Endothelial cell of umbilical vein (primary cell): ENCODE data around the gene MRFAP1. TPM values are rescaled to one million over a fixed set of nuclear protein-coding genes. Genes with fewer than 3 reads are reported as not detected.

Source experiments
- BruUV-seq: library from RNA; stranded (reverse); fragments of 400-500 nt; replicated peaks from 2 replicates; lab custom pipeline; 2021; lab: Mats Ljungman, UMichigan
- CTCF ChIA-PET: fragments of 300-600, 350-600 bp; sonication (Branson Sonifier 250); formaldehyde crosslinking; loops from one replicate; lab custom pipeline; 2021; ENCODE audit warnings: antibody characterized with exemption, inconsistent platforms; lab: Charles Lee
- POLR2A ChIA-PET: fragments of 300-600, 350-600 bp; sonication (Branson Sonifier 250); formaldehyde crosslinking; loops from one replicate; lab custom pipeline; 2021; ENCODE audit warnings: antibody characterized with exemption, inconsistent platforms; lab: Charles Lee
- DNase-seq: peaks from one replicate; pipeline ENCODE4 v3.0.0-alpha.2; 2011; ENCODE audit warnings: low read depth, low spot score
- FAIRE-seq: peaks from 2 replicates; lab custom pipeline; 2011; peaks lifted over from hg19 to GRCh38; lab: Jason Lieb, UNC
- H2AFZ ChIP-seq: 2 replicates; pipeline ENCODE4 v1.6.0; 2012; ENCODE audit warnings: low read depth, low read length, control low read depth, inconsistent platforms
- H3K27ac ChIP-seq: 2 replicates; pipeline ENCODE4 v1.5.1; 2011; ENCODE audit warnings: low read depth, mild to moderate bottlenecking, control low read depth, low read length, moderate library complexity; ENCODE audit not compliant: insufficient read depth
- H3K27me3 ChIP-seq, 2 experiments: 2 replicates each; pipeline versions ENCODE4 v1.6.0 to v1.6.1; 2011; ENCODE audit warnings: low read length in 2 of 2, mixed read lengths in 1 of 2; ENCODE audit not compliant: control insufficient read depth in 2 of 2, insufficient read depth in 2 of 2
- H3K36me3 ChIP-seq, 2 experiments: 2 replicates in 1 of 2; 3 replicates in 1 of 2; pipeline ENCODE4 v1.5.1; 2011; ENCODE audit warnings: low read length in 2 of 2, mild to moderate bottlenecking in 1 of 2, moderate library complexity in 1 of 2; ENCODE audit not compliant: control insufficient read depth in 2 of 2, insufficient read depth in 2 of 2; ENCODE audit errors: extremely low read depth in 1 of 2
- H3K4me1 ChIP-seq: 3 replicates; pipeline ENCODE4 v1.5.1; 2011; ENCODE audit warnings: mild to moderate bottlenecking, low read length; ENCODE audit not compliant: control insufficient read depth, insufficient read depth; ENCODE audit errors: extremely low read depth
- H3K4me2 ChIP-seq: 2 replicates; pipeline ENCODE4 v1.6.1; 2011; ENCODE audit warnings: low read length, control low read depth, mixed read lengths; ENCODE audit not compliant: insufficient read depth
- H3K4me3 ChIP-seq, 3 experiments: fragments of 200-600 bp in 1 of 3; sonication (generic), shearing (Covaris generic) in 1 of 3; replicated peaks in 1 of 3; 2 replicates each; pipeline ENCODE4 v1.5.1; 2011 to 2016; ENCODE audit warnings: control low read depth in 3 of 3, low read length in 3 of 3, mild to moderate bottlenecking in 2 of 3, inconsistent platforms in 1 of 3, low read depth in 1 of 3, moderate library complexity in 1 of 3; ENCODE audit not compliant: insufficient read depth in 1 of 3
- H3K79me2 ChIP-seq: 2 replicates; pipeline ENCODE4 v1.6.0; 2012; ENCODE audit warnings: low read length, inconsistent platforms; ENCODE audit not compliant: control insufficient read depth, insufficient read depth
- H3K9ac ChIP-seq: replicated peaks from 2 replicates; pipeline ENCODE3; 2011; ENCODE audit warnings: low read length, control low read depth; ENCODE audit not compliant: insufficient read depth; ENCODE audit errors: extremely low read depth
- H3K9me1 ChIP-seq: replicated peaks from 3 replicates; pipeline ENCODE4 v1.6.0; 2011; ENCODE audit warnings: mild to moderate bottlenecking, low read length; ENCODE audit not compliant: control insufficient read depth, insufficient read depth; ENCODE audit errors: extremely low read depth
- H3K9me3 ChIP-seq: replicated peaks from 2 replicates; pipeline ENCODE4 v1.5.1; 2012; ENCODE audit warnings: low read length, inconsistent platforms; ENCODE audit not compliant: control insufficient read depth, insufficient read depth
- H4K20me1 ChIP-seq: replicated peaks from 2 replicates; pipeline ENCODE3; 2011; ENCODE audit warnings: mild to moderate bottlenecking, low read length; ENCODE audit not compliant: control insufficient read depth, insufficient read depth; ENCODE audit errors: extremely low read depth
- EZH2 ChIP-seq: IDR thresholded peaks from 2 replicates; pipeline ENCODE4 v1.6.1; 2012; ENCODE audit warnings: borderline replicate concordance, low read depth, mild to moderate bottlenecking, moderate library complexity, low read length, inconsistent platforms; ENCODE audit not compliant: severe bottlenecking
- FOS ChIP-seq: IDR thresholded peaks from 2 replicates; pipeline ENCODE4 v1.6.1; 2011; ENCODE audit warnings: mild to moderate bottlenecking, low read length, moderate library complexity, borderline replicate concordance; ENCODE audit not compliant: insufficient read depth
- GATA2 ChIP-seq: IDR thresholded peaks from 2 replicates; pipeline ENCODE4 v1.7.0; 2011; ENCODE audit warnings: low read depth, mild to moderate bottlenecking, moderate library complexity, mixed read lengths, low read length; ENCODE audit not compliant: insufficient read length, insufficient read depth
- JUN ChIP-seq: IDR thresholded peaks from 2 replicates; pipeline ENCODE4 v1.6.1; 2011; ENCODE audit warnings: borderline replicate concordance, low read depth; ENCODE audit not compliant: insufficient read length, insufficient read depth
- MAX ChIP-seq: IDR thresholded peaks from 2 replicates; pipeline ENCODE4 v1.6.1; 2011; ENCODE audit not compliant: insufficient read depth, insufficient read length
- MYC ChIP-seq: IDR thresholded peaks from one replicate; pipeline ENCODE4 v1.6.1; 2011; ENCODE audit warnings: mild to moderate bottlenecking, low read depth, low read length
- POLR2A ChIP-seq: IDR thresholded peaks from 2 replicates; pipeline ENCODE4 v1.6.1; 2012; ENCODE audit warnings: low read depth, mild to moderate bottlenecking, control low read depth, low read length
- POLR2AphosphoS5 ChIP-seq: IDR thresholded peaks from 2 replicates; pipeline ENCODE4 v1.6.1; 2012; ENCODE audit warnings: low read depth, mild to moderate bottlenecking, control low read depth, low read length, moderate library complexity; ENCODE audit not compliant: insufficient read depth
- dilution Hi-C: fragments of 300-500 bp; cut with MboI; formaldehyde crosslinking; loops from one replicate; pipeline ENCODE4 v1.15.0; 2019; ENCODE audit warnings: low sequenced_read_pairs; ENCODE audit not compliant: extremely low pct_ligation_motif_present
- intact Hi-C: fragments of 100-400 bp; cut with micrococcal nuclease; formaldehyde crosslinking; loops from one replicate; pipeline ENCODE4 v1.10.0; 2022
- polyA plus RNA-seq, 4 experiments: library from polyadenylated mRNA; depleted of rRNA in 3 of 4; stranded (reverse) in 3 of 4; unstranded in 1 of 4; fragments of >200 nt; gene quantifications; 2 replicates each; pipeline versions ENCODE4 v1.2.1 to v1.2.3, GENCODE V29; 2011 to 2012; ENCODE audit warnings: missing spikeins in 1 of 4
- total RNA-seq: library from RNA; stranded (reverse); gene quantifications from 2 replicates; pipeline ENCODE4 v1.2.3, GENCODE V29; 2021
- TF ChIP-seq, protein P1 (sequence below), 2 donors: IDR thresholded peaks; 1 replicate in 1 of 2; 2 replicates in 1 of 2; pipeline ENCODE4 v1.5.1; 2011; ENCODE audit warnings: low read length in 2 of 2, mild to moderate bottlenecking in 2 of 2, moderate library complexity in 2 of 2, control low read depth in 1 of 2, inconsistent platforms in 1 of 2, low read depth in 1 of 2; ENCODE audit not compliant: insufficient read depth in 1 of 2; ENCODE audit errors: extremely low read depth in 1 of 2

The MRFAP1 gene
- total and polyA plus RNA-seq, 2 donors (not counting 3 experiments of a cell fraction or from before 2014, with no cell fraction given) = 170 to 317 TPM

GRCh38 chr4:6618386-6619115 lies 21.9 kb upstream of the MRFAP1 start:
- Histone ChIP-seq H3K4me2 (no peak overlapping the region), H4K20me1 (no peaks in the 10 kb centered on the region), H3K9me3 (no peaks in the 10 kb centered on the region), H3K27me3 (no peaks in the 10 kb centered on the region), H3K27ac (no peak overlapping the region), H2AFZ (no peak overlapping the region), H3K36me3 (peaks cover 0 to 16% of the 10 kb centered on the region in 2 experiments), H3K4me1 (no peaks in the 10 kb centered on the region), H3K9ac (no peak overlapping the region), H3K79me2 (no peaks in the 10 kb centered on the region), H3K9me1 (no peaks in the 10 kb centered on the region), H3K4me3 (no peak overlapping the region)
- FAIRE-seq = no peak
- TF ChIP-seq MAX = no peak
- TF ChIP-seq JUN = no peak
- TF ChIP-seq EZH2 = no peak
- TF ChIP-seq GATA2 = no peak
- TF ChIP-seq MYC = no peak
- TF ChIP-seq, protein P1, sequence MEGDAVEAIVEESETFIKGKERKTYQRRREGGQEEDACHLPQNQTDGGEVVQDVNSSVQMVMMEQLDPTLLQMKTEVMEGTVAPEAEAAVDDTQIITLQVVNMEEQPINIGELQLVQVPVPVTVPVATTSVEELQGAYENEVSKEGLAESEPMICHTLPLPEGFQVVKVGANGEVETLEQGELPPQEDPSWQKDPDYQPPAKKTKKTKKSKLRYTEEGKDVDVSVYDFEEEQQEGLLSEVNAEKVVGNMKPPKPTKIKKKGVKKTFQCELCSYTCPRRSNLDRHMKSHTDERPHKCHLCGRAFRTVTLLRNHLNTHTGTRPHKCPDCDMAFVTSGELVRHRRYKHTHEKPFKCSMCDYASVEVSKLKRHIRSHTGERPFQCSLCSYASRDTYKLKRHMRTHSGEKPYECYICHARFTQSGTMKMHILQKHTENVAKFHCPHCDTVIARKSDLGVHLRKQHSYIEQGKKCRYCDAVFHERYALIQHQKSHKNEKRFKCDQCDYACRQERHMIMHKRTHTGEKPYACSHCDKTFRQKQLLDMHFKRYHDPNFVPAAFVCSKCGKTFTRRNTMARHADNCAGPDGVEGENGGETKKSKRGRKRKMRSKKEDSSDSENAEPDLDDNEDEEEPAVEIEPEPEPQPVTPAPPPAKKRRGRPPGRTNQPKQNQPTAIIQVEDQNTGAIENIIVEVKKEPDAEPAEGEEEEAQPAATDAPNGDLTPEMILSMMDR (IDR thresholded peaks at IDR 0.05; ENCODE audit: extremely low read depth in 1 of 2, insufficient read depth in 1 of 2, low read depth in 1 of 2, low read length in 2 of 2) = no peak
- TF ChIP-seq POLR2AphosphoS5 = no peak
- TF ChIP-seq FOS = no peak
- TF ChIP-seq POLR2A = no peak
- no TSS peak for BruUV-seq
- ChIA-PET POLR2A (no interaction called here), CTCF (no interaction called here)
- DNase-seq = no peak
- intact Hi-C loops (no loop called here), dilution Hi-C loops (no loop called here)
